Erythroblast (primary cell): ENCODE measurements around the gene ANO6.

Source experiments
- DNase-seq, 2 experiments: peaks; one replicate each; lab custom pipeline; 2025; lab: John Stamatoyannopoulos, UW
- GATA1 ChIP-seq: IDR thresholded peaks from 2 replicates; pipeline ENCODE4 v1.6.1; 2011; ENCODE audit warnings: low read depth, mild to moderate bottlenecking, control low read depth, low read length, moderate library complexity
- POLR2A ChIP-seq: IDR thresholded peaks from 2 replicates; pipeline ENCODE4 v1.6.1; 2011; ENCODE audit warnings: mild to moderate bottlenecking, low read length

ANO6 gene

DNA sequence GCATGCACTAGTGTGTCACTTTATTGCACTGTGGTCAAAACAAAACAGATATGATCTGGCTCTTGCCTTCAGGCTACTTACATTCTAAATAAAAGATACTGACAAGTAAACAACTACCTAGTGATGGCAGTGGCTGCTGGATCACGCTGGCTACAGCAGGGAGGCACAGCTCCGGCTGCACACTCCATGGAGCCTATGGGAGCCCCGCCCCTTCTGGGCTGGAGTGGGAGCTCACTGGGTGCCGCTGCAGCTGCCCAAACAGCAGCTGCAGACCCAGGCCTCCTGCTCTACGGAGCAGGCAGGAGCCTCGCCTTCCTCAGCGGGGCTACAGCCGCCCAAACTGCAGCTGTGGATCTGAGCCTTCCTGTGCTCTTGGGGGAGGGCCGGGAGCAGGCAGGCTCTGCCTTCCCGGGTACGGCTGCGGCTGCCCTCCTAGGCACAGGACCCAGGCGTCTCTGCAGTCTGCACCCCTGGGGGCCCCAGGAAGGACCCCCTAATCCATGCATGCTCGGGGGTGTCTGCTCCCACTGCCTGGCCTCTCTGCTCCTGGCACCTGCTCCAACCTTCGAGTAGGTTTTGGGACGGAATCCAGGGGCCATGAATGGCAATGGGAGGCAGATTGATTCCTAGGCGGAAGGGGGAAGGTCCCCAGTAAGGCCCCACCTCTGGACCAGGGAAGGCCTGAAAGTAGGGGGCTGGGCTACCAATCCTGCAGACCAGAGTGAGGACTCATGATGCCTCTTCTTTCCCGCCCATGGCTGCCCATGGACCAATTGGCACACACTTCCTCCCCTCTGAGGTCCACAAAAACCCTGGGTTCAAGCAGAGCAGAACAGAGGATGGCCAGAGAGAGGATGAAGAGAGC lies 253.1 kb downstream of the ANO6 start:
- no peak for TF ChIP-seq GATA1
- TF ChIP-seq POLR2A, result no peak
- DNase-seq, result no peak

DNA sequence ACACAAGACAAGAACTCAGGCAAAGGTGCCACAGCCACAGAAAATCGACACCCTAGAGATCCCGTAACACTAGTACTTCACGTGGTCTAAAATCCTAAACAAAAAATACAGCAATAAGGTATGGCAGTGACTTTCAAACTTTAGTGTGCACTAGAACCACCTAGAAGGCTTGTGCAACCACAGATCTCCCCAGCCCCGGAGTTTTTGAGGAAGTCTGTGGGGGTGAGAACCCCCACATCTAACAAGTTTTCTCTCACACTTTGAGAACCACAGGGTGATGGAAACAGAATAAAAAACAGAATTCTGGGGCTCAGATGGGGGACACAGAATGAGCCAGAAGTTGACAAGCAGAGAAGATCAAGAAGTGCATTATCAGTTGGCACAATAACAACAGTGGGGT lies 254.0 kb downstream of the ANO6 start:
- TF ChIP-seq GATA1, result no peak
- DNase-seq, result no peak

DNA sequence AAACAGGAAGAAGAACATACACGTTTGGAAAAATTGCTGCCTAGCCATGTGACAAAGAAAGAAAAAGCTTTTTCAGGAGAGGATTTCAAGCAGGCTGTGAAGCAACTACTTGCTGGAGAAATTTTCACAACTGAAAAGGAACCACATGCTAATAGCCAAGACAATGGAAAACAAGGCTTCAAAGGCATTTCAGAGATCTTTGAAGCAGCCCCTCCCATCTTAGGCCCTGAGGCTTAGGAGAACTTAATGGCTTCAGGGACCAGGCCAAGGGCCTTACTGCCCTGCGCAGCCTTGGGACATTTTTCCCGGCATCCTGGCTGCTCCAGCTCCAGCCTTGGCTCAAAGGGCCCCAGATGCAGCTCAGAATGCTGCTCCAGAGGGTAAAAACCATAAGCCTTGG lies 257.7 kb downstream of the ANO6 start:
- TF ChIP-seq POLR2A, result no peak
- TF ChIP-seq GATA1, result no peak
- DNase-seq, result no peak

GRCh38 chr12:45475594-45475993 lies 259.7 kb downstream of the ANO6 start:
- DNase-seq, result no peak
- TF ChIP-seq GATA1 (no peak), POLR2A (no peak)

DNA sequence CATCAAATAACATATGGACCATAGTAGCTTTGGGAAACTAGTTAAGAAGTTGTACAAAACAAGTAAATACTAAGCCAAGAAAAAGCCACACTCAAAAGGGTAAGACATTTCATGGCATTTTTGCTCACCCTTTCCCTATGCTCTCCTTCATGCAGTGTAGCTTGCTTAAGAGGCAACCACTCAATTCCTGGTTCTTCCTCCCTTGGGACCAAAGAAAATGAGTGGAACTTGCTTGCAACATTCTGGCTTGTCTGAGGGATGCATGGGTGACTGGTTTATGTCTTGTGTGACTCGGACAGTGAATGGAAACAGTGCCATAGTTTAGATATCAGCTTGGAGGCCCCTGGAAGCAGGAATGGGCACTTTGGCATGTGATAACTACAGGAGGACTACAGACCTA lies 261.6 kb downstream of the ANO6 start:
- TF ChIP-seq GATA1 (no peak), POLR2A (no peak)
- no peak for DNase-seq

DNA sequence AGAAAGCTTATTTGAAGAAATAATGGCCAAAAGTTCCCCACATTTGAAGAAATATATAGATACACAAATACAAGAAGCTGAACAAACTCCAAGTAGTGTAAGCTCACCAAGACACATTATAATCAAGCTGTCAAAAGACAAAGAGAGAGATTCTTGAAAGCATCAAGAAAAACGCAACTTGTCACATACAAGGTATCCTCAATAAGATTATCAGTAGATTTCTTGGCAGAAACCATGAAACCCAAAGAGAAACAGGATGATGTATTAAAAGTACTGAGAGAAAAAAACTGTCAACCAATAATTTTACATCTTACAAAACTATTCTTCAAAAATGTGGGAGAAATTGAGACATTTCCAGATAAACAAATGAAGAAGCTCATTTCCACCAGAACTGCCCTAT lies 263.0 kb downstream of the ANO6 start:
- TF ChIP-seq POLR2A (no peak), GATA1 (no peak)
- DNase-seq, result no peak

DNA sequence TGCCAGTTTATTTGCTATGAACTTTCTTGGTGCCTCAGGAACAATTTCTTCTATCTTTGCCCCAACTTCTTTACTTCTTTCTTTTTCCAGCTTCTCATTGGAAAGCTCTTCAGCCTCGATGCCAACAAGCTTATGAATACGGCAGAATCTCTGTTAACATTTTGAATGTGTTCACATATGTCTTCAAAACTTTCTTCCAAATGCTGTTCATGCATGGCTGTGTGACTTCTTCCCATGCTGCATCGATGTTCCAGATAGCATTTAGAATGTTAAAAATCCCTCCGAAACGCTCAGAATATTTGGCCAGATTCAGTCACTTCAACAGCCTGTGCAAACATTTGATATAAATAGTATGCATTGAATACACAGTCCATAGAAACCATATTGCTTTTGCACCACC lies 265.9 kb downstream of the ANO6 start:
- DNase-seq, result no peak
- TF ChIP-seq GATA1 (no peak), POLR2A (no peak)

- TF ChIP-seq POLR2A, result no peak
- TF ChIP-seq GATA1, result no peak
- no peak for DNase-seq
These were observed 267.7 kb downstream of the ANO6 start for GRCh38 chr12:45483571-45483970.
